Measurements from ENCODE around the gene AKT1S1. TPM values are rescaled to one million over a fixed set of nuclear protein-coding genes. Genes with fewer than 3 reads are reported as not detected.

AKT1S1 gene
- total and polyA plus RNA-seq, 2 donors (not counting 3 experiments of a cell fraction or from before 2014, with no cell fraction given), result 64.2 to 68.3 TPM

GRCh38 chr19:49869484-49870308 lies 7.5 kb downstream of the AKT1S1 start:
- intact Hi-C loops (cut with micrococcal nuclease) (loop anchor here (1.0 to 5.0 kb wide), 3 partner anchors 8 to 277 kb away; partner anchors contain the start of genes AKT1S1, PRMT1, PRR12 and TBC1D17), dilution Hi-C loops (cut with MboI; ENCODE audit: extremely low pct_ligation_motif_present, low sequenced_read_pairs) (no loop called here)
- peak overlapping the region; percentile 18 to 53 (median 30) for H3K4me3 ChIP-seq (replicated peaks in 1 of 3; ENCODE audit: insufficient read depth in 1 of 3, low read depth in 1 of 3, low read length in 3 of 3)
- TF ChIP-seq POLR2A (IDR thresholded peaks at IDR 0.05; ENCODE audit: low read depth, low read length), result peak; percentile 90
- no peak for TF ChIP-seq CTCF (IDR thresholded peaks at IDR 0.05; ENCODE audit: extremely low read depth in 1 of 2, insufficient read depth in 1 of 2, low read depth in 1 of 2, low read length in 2 of 2)
- TF ChIP-seq MAX (IDR thresholded peaks at IDR 0.05; ENCODE audit: insufficient read depth, insufficient read length), result no peak
- peak; percentile 97 for TF ChIP-seq POLR2AphosphoS5 (IDR thresholded peaks at IDR 0.05; ENCODE audit: insufficient read depth, low read depth, low read length)
- no peak for TF ChIP-seq GATA2 (IDR thresholded peaks at IDR 0.05; ENCODE audit: insufficient read depth, insufficient read length, low read depth, low read length)
- TF ChIP-seq FOS (IDR thresholded peaks at IDR 0.05; ENCODE audit: borderline replicate concordance, insufficient read depth, low read length), result no peak
- no peak for TF ChIP-seq JUN (IDR thresholded peaks at IDR 0.05; ENCODE audit: borderline replicate concordance, insufficient read depth, insufficient read length, low read depth)
- no peak for TF ChIP-seq MYC (IDR thresholded peaks at IDR 0.05; ENCODE audit: low read depth, low read length)
- peak overlapping the region; percentile 73 for H3K4me2 ChIP-seq (ENCODE audit: insufficient read depth, low read length)
- H3K4me1 ChIP-seq (ENCODE audit: control insufficient read depth, extremely low read depth, insufficient read depth, low read length), result peaks cover 26% of the 10 kb centered on the region
- BruUV-seq (replicated peaks), result no TSS peak
- no peaks in the 10 kb centered on the region for H4K20me1 ChIP-seq (replicated peaks; ENCODE audit: control insufficient read depth, extremely low read depth, insufficient read depth, low read length)
- POLR2A ChIA-PET, result interaction anchor here (0.9 to 1.0 kb wide), 4 partner anchors 7 to 19 kb away, joined by 4 to 5 read pairs (median 4); partner anchors contain the start of genes AKT1S1, PTOV1 and TBC1D17
- CTCF ChIA-PET, result interaction anchor here (0.8 to 1.3 kb wide), 6 partner anchors 11 to 221 kb away, joined by 3 to 8 read pairs (median 3); partner anchors contain the start of gene PTOV1
- no peaks in the 10 kb centered on the region for H3K9me1 ChIP-seq (replicated peaks; ENCODE audit: control insufficient read depth, extremely low read depth, insufficient read depth, low read length)
- peak; percentile 100 for FAIRE-seq
- no peaks in the 10 kb centered on the region for H3K9me3 ChIP-seq (replicated peaks; ENCODE audit: control insufficient read depth, insufficient read depth, low read length)
- H3K79me2 ChIP-seq (ENCODE audit: control insufficient read depth, insufficient read depth, low read length), result peaks cover 22% of the 10 kb centered on the region
- H3K9ac ChIP-seq (replicated peaks; ENCODE audit: extremely low read depth, insufficient read depth, low read length), result peak overlapping the region; percentile 44
- H2AFZ ChIP-seq (ENCODE audit: low read depth, low read length), result peak overlapping the region; percentile 53
- H3K36me3 ChIP-seq (ENCODE audit: control insufficient read depth in 2 of 2, extremely low read depth in 1 of 2, insufficient read depth in 2 of 2, low read length in 2 of 2), result peaks cover under 1 to 13% of the 10 kb centered on the region in 2 experiments
- DNase-seq (ENCODE audit: low read depth, low spot score), result peak; percentile 100
- H3K27ac ChIP-seq (ENCODE audit: insufficient read depth, low read depth, low read length), result peak overlapping the region; percentile 3
- H3K27me3 ChIP-seq (ENCODE audit: control insufficient read depth in 2 of 2, insufficient read depth in 2 of 2, low read length in 2 of 2), result no peaks in the 10 kb centered on the region

Data from endothelial cell of umbilical vein (primary cell).